ENCODE data around the gene STEEP1.
"Not testable (repeated sequence)": the region's sequence is repeated elsewhere in the genome, so short reads cannot be mapped to it uniquely, and the experiment has no call there.

STEEP1 gene

DNA sequence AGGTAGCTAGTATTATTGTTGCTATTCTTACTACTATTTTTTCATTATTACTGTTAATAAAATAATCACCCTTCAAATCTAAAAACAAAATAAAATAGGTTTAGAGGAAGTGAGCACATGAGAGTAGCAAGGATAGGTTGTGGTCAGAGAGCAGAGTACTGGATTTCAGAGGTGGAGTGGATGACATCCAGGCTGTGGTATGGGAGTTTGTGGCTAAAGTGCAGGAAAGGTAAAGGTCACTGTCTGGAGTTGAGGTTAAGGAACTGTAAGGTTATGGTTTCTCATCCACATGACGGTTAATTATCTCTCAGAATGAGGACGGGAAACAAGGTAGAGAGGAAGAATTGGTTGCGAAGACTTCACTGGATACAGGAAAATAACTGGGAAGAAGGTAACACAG, 27.7 kb downstream of the STEEP1 start:
- in situ Hi-C loops (cut with MboI; ENCODE audit: low sequenced_read_pairs), result no loop called here

- in situ Hi-C loops (cut with MboI; ENCODE audit: low sequenced_read_pairs), result no loop called here
Observed at GRCh38 chrX:119529345-119530276, 35.6 kb downstream of the STEEP1 start.

DNA sequence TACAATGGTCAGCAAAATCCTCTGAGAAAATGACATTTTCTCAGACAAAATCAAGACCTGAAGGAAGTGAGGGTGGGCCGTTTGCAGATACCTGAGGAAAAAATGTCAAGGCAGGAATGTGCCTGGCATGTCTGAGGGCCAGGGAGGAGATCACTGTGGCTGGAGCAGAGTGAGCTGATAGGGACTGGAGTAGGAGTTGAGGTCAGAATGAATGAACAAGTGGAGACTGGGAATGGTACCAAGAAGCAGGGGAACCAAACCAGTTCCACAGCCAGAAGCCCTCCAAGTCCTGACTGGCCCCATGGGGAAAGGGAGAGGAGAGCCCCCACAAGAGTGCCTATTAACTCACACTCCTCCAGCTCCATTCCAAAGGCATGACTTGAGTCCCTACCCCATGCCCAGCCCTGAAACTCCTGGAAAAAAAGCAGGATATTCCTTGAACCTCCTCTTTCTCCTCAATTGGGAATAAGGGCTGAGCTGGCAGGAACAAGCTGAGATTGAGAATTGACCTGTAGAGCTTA, 41.5 kb downstream of the STEEP1 start:
- in situ Hi-C loops (cut with MboI; ENCODE audit: low sequenced_read_pairs), result loop anchor here (25.0 kb wide), 1 partner anchor 214 kb away; no protein-coding TSS in a partner anchor

GRCh38 chrX:119521246-119521645, 44.0 kb downstream of the STEEP1 start:
- in situ Hi-C loops (cut with MboI; ENCODE audit: low sequenced_read_pairs), result loop anchor here (25.0 kb wide), 1 partner anchor 216 kb away; no protein-coding TSS in a partner anchor

GRCh38 chrX:119518371-119518770, 46.8 kb downstream of the STEEP1 start:
- in situ Hi-C loops (cut with MboI; ENCODE audit: low sequenced_read_pairs), result loop anchor here (25.0 kb wide), 1 partner anchor 219 kb away; no protein-coding TSS in a partner anchor

DNA sequence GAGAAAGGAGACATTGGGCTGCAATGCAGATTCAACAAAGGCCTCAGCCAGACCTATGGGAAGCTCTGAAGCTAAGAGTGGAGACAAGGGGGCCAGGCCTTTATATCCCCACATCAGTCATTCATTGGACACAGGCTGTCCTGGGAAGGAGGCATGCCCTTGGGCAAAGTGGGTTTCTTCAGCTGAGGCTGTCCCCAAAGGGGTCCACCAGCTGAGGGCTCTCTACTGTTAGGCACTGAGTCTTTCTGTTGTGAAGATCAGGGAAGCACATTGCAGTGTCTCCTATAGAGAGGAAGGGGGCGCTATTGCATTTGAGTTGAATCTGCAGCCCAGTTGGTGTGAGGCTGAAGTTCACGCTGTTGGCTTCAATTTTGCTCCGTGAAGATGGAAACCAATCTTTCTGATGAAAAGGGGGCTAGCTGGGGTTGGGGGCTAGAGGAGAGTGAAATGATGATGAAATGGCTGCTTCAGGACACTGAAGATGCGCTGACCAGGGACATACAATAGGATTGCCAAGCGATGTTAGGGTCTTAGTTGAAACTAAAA, 49.0 kb downstream of the STEEP1 start:
- in situ Hi-C loops (cut with MboI; ENCODE audit: low sequenced_read_pairs), result loop anchor here (25.0 kb wide), 1 partner anchor 221 kb away; no protein-coding TSS in a partner anchor

- in situ Hi-C loops (cut with MboI; ENCODE audit: low sequenced_read_pairs), result loop anchor here (25.0 kb wide), 1 partner anchor 225 kb away; no protein-coding TSS in a partner anchor
Observed at GRCh38 chrX:119512146-119512800, 52.9 kb downstream of the STEEP1 start.

GRCh38 chrX:119507206-119507605, 58.0 kb downstream of the STEEP1 start:
- in situ Hi-C loops (cut with MboI; ENCODE audit: low sequenced_read_pairs), result loop anchor here (25.0 kb wide), 1 partner anchor 230 kb away; no protein-coding TSS in a partner anchor

DNA sequence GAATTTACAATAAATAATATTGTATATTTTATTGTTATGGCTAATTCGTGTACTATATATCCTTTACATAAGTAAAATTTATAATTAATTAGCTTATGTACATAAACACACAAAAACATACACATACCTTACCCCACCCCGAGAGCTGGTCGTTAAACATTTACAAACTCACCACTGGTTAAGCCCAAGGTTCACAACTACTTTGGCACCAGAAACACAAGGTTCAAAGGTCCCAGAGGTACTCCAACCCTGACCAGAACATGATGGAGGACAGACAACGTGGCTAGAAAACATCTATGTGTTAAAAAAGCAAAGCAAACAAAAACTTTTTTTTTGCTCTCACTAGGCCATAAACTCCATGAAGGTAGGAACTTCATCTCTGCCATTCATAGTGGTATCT, 59.3 kb downstream of the STEEP1 start:
- in situ Hi-C loops (cut with MboI; ENCODE audit: low sequenced_read_pairs), result loop anchor here (25.0 kb wide), 1 partner anchor 231 kb away; no protein-coding TSS in a partner anchor

GRCh38 chrX:119505145-119505544, 60.1 kb downstream of the STEEP1 start:
- in situ Hi-C loops (cut with MboI; ENCODE audit: low sequenced_read_pairs), result loop anchor here (25.0 kb wide), 1 partner anchor 232 kb away; no protein-coding TSS in a partner anchor

- in situ Hi-C loops (cut with MboI; ENCODE audit: low sequenced_read_pairs), result loop anchor here (25.0 kb wide), 1 partner anchor 234 kb away; no protein-coding TSS in a partner anchor
Observed at GRCh38 chrX:119503484-119503861, 61.7 kb downstream of the STEEP1 start.

DNA sequence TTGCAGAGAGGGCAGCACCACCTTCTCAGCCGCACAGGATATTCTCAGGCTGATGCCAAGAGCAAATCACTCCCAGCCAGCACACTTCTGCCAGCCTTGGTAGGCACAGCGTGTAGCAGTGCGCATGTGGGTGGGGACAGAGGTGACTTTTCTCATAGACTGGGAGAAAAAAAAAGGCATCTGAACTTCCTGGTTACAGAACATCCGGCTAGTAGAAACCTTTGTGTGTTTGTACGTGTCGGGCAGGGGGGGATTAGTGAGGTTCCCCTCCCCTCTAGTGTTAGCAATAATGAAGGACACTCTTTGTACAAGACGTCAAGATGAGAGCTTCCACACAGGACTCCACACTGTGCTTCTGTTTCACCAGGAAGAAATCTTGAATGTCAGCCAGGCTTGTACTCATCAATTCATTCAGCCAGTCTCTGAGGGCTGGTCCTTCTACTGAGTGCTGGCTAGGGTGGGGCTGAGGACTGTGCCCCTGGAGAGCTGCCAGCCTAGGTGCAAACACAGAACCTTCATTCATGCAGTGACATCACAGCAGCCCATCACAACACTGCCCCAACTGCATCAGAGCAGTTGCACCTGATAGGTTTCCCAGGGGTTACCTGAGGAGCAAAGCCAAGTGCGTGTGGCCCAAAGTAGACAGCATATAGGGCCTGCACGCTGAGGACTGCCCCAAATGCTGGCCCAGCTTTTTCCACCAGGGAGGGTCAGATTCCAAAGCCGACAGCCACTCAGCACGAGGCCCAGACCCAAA, 62.3 kb downstream of the STEEP1 start:
- in situ Hi-C loops (cut with MboI; ENCODE audit: low sequenced_read_pairs), result loop anchor here (25.0 kb wide), 1 partner anchor 234 kb away; no protein-coding TSS in a partner anchor

DNA sequence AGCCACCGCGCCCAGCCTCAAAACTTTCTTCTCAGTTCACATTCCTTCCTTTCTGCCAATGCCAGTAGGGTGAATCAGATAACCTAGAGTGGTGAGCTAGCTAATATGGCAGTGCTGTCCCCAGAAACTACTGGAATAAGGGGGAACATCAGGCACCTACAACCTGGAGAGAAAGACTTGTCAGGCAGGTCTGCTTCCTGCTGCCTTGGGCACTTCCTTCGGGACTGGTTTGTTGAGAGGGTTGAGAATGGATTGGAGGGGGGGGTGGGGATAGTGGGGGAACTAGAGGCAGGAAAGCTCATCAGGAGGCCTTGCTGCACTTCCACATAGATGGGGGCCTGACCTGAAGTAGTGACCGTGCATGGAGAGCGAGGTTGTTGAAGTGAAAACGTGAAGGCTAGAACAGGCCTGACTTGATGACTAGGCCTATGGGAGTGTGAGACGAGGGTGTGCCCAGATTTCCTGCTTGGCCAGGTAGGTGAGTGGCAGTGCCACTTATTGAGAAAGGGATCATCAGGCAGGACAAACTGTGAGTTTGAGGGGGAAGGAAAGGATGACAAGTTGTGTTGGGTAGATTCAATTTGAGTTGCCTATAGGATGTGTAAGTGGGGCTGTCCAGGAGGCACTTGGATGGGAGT, 63.6 kb downstream of the STEEP1 start:
- in situ Hi-C loops (cut with MboI; ENCODE audit: low sequenced_read_pairs), result loop anchor here (25.0 kb wide), 1 partner anchor 236 kb away; no protein-coding TSS in a partner anchor

DNA sequence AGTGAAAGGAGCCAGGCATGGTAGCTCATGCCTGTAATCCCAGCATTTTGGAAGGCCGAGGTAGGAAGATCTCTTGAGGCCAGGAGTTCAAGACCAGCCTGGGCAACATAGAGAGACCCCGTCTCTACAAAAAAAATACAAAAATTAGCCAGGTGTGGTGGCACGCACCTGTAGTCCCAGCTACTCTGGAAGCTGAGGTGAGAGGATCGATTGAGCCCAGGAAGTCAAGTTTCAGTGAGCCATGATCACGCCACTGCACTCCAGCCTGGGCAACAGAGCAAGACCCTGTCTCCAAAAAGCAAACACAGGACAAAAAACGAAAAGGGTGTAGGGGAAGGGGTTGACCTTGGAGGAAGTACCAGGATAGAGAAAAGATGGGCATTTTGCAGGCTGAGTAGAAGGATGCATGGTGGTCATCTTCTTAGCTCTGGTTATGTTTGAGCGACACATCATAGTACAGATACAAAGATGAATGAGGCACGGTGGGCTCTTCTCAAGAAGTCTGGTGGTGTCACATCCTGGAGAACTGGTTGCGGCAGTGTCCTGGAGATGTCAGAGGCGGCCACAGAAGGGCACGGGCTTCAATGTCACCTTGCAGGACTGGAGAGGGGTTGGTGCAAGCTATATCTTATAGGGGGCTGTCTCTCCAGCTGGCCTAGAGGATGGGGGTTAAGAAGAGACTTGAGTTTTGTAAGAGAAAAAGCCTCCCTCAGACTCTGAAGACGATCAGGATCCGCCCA, 65.0 kb downstream of the STEEP1 start:
- in situ Hi-C loops (cut with MboI; ENCODE audit: low sequenced_read_pairs), result loop anchor here (25.0 kb wide), 1 partner anchor 237 kb away; no protein-coding TSS in a partner anchor

GRCh38 chrX:119497185-119497584, 68.0 kb downstream of the STEEP1 start:
- in situ Hi-C loops (cut with MboI; ENCODE audit: low sequenced_read_pairs), result no loop called here

GRCh38 chrX:119495734-119496726, 69.2 kb downstream of the STEEP1 start:
- in situ Hi-C loops (cut with MboI; ENCODE audit: low sequenced_read_pairs), result no loop called here

- in situ Hi-C loops (cut with MboI; ENCODE audit: low sequenced_read_pairs), result not testable (repeated sequence)
Observed at GRCh38 chrX:119493851-119494495, 71.2 kb downstream of the STEEP1 start.

Measured in HL-60/S4 treated with phorbol 12-myristate 13-acetate at 8.2 ng/mL for 4 days and 3 days (cell line).